Tibial nerve (tissue), 4 donors: ENCODE results near the gene KIAA0232.

Source experiments
- CTCF ChIP-seq, 5 experiments: fragments of 200-600 bp in 3 of 5; fragments of 450-650 bp in 2 of 5; sonication (generic) in 3 of 5; IDR thresholded peaks; one replicate each; pipeline ENCODE4 v1.5.1; 2016 to 2019; ENCODE audit warnings: antibody characterized with exemption in 5 of 5, mild to moderate bottlenecking in 3 of 5, moderate library complexity in 2 of 5
- EP300 ChIP-seq, 2 donors: sonication (generic); formaldehyde crosslinking; IDR thresholded peaks; one replicate each; pipeline ENCODE4 v1.6.1; 2017; ENCODE audit warnings: antibody characterized with exemption in 2 of 2, mild to moderate bottlenecking in 1 of 2
- POLR2A ChIP-seq, 2 donors: fragments of 450-650 bp; IDR thresholded peaks; one replicate each; pipeline ENCODE4 v1.6.1; 2017; ENCODE audit warnings: antibody characterized with exemption in 2 of 2, mild to moderate bottlenecking in 2 of 2, moderate library complexity in 2 of 2

GRCh38 chr4:6819295-6819694 is 36.8 kb downstream of the KIAA0232 start:
- no peak for TF ChIP-seq CTCF (IDR thresholded peaks at IDR 0.05)
- TF ChIP-seq EP300 (IDR thresholded peaks at IDR 0.05), result no peak
- TF ChIP-seq POLR2A (IDR thresholded peaks at IDR 0.05), result no peak
